Smooth muscle cell (in vitro differentiated cells): ENCODE data around the gene THAP2. TPM values are rescaled to one million over a fixed set of nuclear protein-coding genes. Genes with fewer than 3 reads are reported as not detected.
A peak's percentile ranks its signal among the peaks of the same experiment; 100 is the strongest.

Experiments
- DNase-seq: peaks from one replicate; lab custom pipeline; 2025; ENCODE audit not compliant: unreplicated experiment; lab: John Stamatoyannopoulos, UW
- H2AFZ ChIP-seq: fragments of 200-600 bp; sonication (generic); 2 replicates; pipeline ENCODE4 v1.6.0; 2016; ENCODE audit warnings: antibody characterized with exemption, low read depth, mild to moderate bottlenecking
- H3F3A ChIP-seq: fragments of 200-600 bp; sonication (generic); 2 replicates; pipeline ENCODE4 v1.6.0; 2017; ENCODE audit warnings: antibody characterized with exemption, low read depth
- H3K27ac ChIP-seq: fragments of 200-600 bp; sonication (generic); 2 replicates; pipeline ENCODE4 v1.5.1; 2016; ENCODE audit warnings: low read depth, mild to moderate bottlenecking
- H3K27me3 ChIP-seq: fragments of 200-600 bp; sonication (generic); 2 replicates; pipeline ENCODE4 v1.6.1; 2016; ENCODE audit warnings: low read depth, mild to moderate bottlenecking
- H3K36me3 ChIP-seq: fragments of 200-600 bp; sonication (generic); 2 replicates; pipeline ENCODE4 v1.5.1; 2016; ENCODE audit warnings: low read depth
- H3K4me1 ChIP-seq: fragments of 200-600 bp; sonication (generic); 2 replicates; pipeline ENCODE4 v1.5.1; 2016; ENCODE audit warnings: low read depth
- H3K4me2 ChIP-seq: fragments of 200-600 bp; sonication (generic); 2 replicates; pipeline ENCODE4 v1.6.0; 2016; ENCODE audit warnings: mild to moderate bottlenecking
- H3K4me3 ChIP-seq: fragments of 200-600 bp; sonication (generic); 2 replicates; pipeline ENCODE4 v1.5.1; 2016; ENCODE audit warnings: mild to moderate bottlenecking
- H3K79me2 ChIP-seq: fragments of 200-600 bp; sonication (generic); 2 replicates; pipeline ENCODE4 v1.6.0; 2016; ENCODE audit warnings: low read depth, mild to moderate bottlenecking
- H3K9ac ChIP-seq: fragments of 200-600 bp; sonication (generic); 2 replicates; pipeline ENCODE4 v1.6.0; 2016; ENCODE audit warnings: low read depth
- H3K9me3 ChIP-seq: fragments of 200-600 bp; sonication (generic); replicated peaks from 2 replicates; pipeline ENCODE4 v1.5.1; 2016; ENCODE audit warnings: low read depth
- H4K20me1 ChIP-seq: fragments of 200-600 bp; sonication (generic); 2 replicates; pipeline ENCODE4 v1.6.0; 2016; ENCODE audit warnings: low read depth
- WGBS: methylation state at CpG from one replicate; pipeline ENCODE4 v1.1.7; 2016; ENCODE audit warnings: low lambda C conversion rate; 5-methylcytosine and 5-hydroxymethylcytosine counted together
- polyA plus RNA-seq: library from polyadenylated mRNA; unstranded; fragments of >200 nt; fragmentation: Nextera tagmentation; extraction: Ambion mirVana; gene quantifications from 2 replicates; pipeline ENCODE4 v1.2.1, GENCODE V29; 2016
- total RNA-seq: library from RNA; depleted of rRNA; stranded (reverse); fragments of >200 nt; gene quantifications from 2 replicates; pipeline ENCODE4 v1.2.3, GENCODE V29; 2014
- TF ChIP-seq, protein P1 (sequence below): fragments of 200-600 bp; sonication (generic); IDR thresholded peaks from 2 replicates; pipeline ENCODE4 v1.5.1; 2017; ENCODE audit warnings: borderline replicate concordance, mild to moderate bottlenecking, antibody characterized with exemption; ENCODE audit not compliant: insufficient read depth, poor library complexity, severe bottlenecking

THAP2 gene
- total and polyA plus RNA-seq, 2 experiments from 2014 or later, result 8.8 to 33.3 TPM

DNA sequence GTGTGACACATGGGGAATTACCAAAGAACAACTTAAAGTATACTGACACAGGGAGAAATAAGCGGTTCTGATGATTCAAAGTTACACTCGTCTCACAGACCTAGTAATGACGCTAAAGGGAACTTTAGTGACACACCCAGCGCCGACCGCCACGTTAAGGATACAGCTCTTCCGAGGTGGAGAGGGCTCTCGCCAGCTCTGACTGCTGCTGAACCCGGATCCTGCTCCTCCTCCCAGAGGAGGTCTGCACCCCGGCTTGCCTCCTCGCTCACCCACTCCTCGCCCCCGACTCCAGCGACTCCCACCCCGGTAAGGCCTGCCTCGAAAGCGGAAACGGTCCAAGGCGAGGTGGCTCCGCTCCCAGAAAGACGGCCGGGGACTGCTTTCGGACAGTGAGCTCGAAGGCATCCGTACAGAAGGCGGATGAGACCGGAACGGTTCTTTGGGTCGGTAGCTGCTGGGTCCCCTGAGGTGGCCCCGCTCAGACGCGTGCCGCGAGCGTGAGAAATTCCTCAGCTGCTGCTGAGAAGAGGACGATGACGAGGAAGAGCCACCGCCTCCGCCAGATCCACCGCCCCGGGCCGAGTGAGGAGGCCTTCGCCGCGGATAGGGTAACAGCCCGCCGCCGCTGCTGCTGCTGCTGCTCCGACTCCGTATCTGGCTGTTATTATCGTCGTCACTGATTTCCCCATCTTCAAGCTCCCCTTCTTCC is 1.1 kb upstream of the THAP2 start:
- TF ChIP-seq, protein P1, sequence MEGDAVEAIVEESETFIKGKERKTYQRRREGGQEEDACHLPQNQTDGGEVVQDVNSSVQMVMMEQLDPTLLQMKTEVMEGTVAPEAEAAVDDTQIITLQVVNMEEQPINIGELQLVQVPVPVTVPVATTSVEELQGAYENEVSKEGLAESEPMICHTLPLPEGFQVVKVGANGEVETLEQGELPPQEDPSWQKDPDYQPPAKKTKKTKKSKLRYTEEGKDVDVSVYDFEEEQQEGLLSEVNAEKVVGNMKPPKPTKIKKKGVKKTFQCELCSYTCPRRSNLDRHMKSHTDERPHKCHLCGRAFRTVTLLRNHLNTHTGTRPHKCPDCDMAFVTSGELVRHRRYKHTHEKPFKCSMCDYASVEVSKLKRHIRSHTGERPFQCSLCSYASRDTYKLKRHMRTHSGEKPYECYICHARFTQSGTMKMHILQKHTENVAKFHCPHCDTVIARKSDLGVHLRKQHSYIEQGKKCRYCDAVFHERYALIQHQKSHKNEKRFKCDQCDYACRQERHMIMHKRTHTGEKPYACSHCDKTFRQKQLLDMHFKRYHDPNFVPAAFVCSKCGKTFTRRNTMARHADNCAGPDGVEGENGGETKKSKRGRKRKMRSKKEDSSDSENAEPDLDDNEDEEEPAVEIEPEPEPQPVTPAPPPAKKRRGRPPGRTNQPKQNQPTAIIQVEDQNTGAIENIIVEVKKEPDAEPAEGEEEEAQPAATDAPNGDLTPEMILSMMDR, result no peak
- H3K27me3 ChIP-seq, result no peaks in the 10 kb centered on the region
- H3K4me2 ChIP-seq, result peak overlapping the region; percentile 97
- peaks cover 11% of the 10 kb centered on the region for H3K36me3 ChIP-seq
- no peaks in the 10 kb centered on the region for H3F3A ChIP-seq
- no peaks in the 10 kb centered on the region for H3K9me3 ChIP-seq
- under 1% methylated on average over 53 of the region's 53 CpGs for WGBS
- H3K27ac ChIP-seq, result peak overlapping the region; percentile 98
- no peak overlapping the region for H2AFZ ChIP-seq
- H3K9ac ChIP-seq, result peak overlapping the region; percentile 99
- peaks cover 82% of the 10 kb centered on the region for H3K79me2 ChIP-seq
- peak overlapping the region; percentile 96 for H3K4me3 ChIP-seq
- peaks cover 45% of the 10 kb centered on the region for H4K20me1 ChIP-seq
- peak; percentile 75 for DNase-seq
- peaks cover 30% of the 10 kb centered on the region for H3K4me1 ChIP-seq

DNA sequence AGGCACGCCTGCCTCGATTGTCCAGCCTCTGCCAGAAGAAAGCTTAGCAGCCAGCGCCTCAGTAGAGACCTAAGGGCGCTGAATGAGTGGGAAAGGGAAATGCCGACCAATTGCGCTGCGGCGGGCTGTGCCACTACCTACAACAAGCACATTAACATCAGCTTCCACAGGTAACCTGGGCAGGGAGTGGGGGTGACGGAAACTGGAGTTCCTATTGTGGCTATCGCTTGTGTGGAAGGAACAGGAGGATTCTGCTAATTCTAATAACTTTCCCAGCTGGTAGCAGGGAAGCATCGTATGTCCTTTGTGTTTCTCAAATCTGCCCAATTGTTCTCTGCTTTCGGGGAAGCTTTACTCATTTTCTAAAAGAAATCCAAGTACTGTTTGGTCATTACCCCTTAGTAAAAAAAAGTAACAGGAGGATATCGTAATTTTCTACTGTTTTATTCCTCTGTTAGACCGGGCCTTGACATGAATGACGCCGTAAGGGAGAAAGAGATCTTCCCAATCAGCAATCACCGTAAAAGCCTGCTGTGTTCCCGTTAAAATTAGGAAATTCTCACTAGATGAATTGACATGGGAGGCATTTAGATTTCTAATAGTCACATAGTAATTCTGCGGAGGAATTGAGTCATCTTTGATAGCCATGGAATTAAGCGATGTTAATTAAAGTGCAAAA is 449 bp downstream of the THAP2 start:
- peaks cover 32% of the 10 kb centered on the region for H4K20me1 ChIP-seq
- peak overlapping the region; percentile 98 for H3K27ac ChIP-seq
- peaks cover 30% of the 10 kb centered on the region for H3K4me1 ChIP-seq
- no peaks in the 10 kb centered on the region for H3K27me3 ChIP-seq
- TF ChIP-seq, protein P1, result no peak
- H3K79me2 ChIP-seq, result peaks cover 67% of the 10 kb centered on the region
- 1% methylated on average over 20 of the region's 20 CpGs for WGBS
- no peak for DNase-seq
- no peaks in the 10 kb centered on the region for H3F3A ChIP-seq
- peaks cover 3% of the 10 kb centered on the region for H3K36me3 ChIP-seq
- peak overlapping the region; percentile 99 for H3K9ac ChIP-seq
- H3K4me2 ChIP-seq, result peak overlapping the region; percentile 97
- H3K4me3 ChIP-seq, result peak overlapping the region; percentile 96
- H3K9me3 ChIP-seq, result no peaks in the 10 kb centered on the region
- H2AFZ ChIP-seq, result peak overlapping the region; percentile 95

DNA sequence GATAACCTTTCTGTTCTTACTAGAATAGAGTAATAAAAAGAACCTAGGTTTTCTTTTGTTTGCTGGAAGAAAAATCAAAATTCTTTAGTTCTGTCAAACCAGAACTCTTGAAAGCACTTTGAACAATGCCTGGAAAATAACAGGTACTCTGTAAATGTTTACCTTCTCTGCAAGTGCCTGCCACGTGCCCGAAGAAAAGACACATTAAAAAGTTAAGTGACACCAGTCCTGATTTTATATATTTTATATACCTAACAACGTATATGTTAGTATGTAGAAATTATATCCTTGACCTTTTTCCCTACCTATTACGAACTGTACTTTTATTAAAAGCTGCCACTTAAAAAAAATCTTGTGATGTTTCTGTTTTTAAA is 976 bp downstream of the THAP2 start:
- Histone ChIP-seq H3F3A (no peaks in the 10 kb centered on the region), H3K4me3 (peak overlapping the region; percentile 96), H3K4me2 (peak overlapping the region; percentile 97), H3K36me3 (no peaks in the 10 kb centered on the region), H2AFZ (peak overlapping the region; percentile 95), H4K20me1 (peaks cover 26% of the 10 kb centered on the region), H3K27me3 (no peaks in the 10 kb centered on the region), H3K27ac (peak overlapping the region; percentile 98), H3K79me2 (peaks cover 62% of the 10 kb centered on the region), H3K9ac (peak overlapping the region; percentile 99), H3K9me3 (no peaks in the 10 kb centered on the region), H3K4me1 (peaks cover 30% of the 10 kb centered on the region)
- WGBS, result 22% methylated on average over 4 of the region's 4 CpGs
- TF ChIP-seq, protein P1, result no peak
- no peak for DNase-seq
